ENCODE measurements around the gene ITGB2. TPM values are rescaled to one million over a fixed set of nuclear protein-coding genes. Genes with fewer than 3 reads are reported as not detected.

Gene ITGB2
- total RNA-seq, 1 donor from 2014 or later: 18.6 TPM

DNA sequence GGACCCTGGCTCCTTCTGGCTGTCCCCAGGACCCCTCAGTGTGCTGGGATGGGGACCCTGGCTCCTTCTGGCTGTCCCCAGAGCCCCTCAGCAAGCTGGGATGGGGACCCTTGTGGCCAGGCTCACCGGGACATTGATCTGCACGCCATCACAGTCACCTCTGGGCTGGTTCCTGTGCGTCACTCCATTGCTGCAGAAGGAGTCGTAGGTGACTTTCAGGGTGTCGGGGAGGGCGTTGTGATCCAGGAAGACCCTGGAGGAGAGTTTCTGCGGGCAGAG lies 27.5 kb downstream of the ITGB2 start:
- Histone ChIP-seq H3K27me3 (ENCODE audit: low read depth) (peaks cover 43% of the 10 kb centered on the region), H3K36me3 (no peaks in the 10 kb centered on the region), H3K4me1 (no peaks in the 10 kb centered on the region), H3K9me3 (replicated peaks) (no peaks in the 10 kb centered on the region), H3K4me3 (no peak overlapping the region), H3K27ac (replicated peaks) (no peak overlapping the region)
- intact Hi-C loops (cut with micrococcal nuclease): no loop called here
- TF ChIP-seq, protein P1, sequence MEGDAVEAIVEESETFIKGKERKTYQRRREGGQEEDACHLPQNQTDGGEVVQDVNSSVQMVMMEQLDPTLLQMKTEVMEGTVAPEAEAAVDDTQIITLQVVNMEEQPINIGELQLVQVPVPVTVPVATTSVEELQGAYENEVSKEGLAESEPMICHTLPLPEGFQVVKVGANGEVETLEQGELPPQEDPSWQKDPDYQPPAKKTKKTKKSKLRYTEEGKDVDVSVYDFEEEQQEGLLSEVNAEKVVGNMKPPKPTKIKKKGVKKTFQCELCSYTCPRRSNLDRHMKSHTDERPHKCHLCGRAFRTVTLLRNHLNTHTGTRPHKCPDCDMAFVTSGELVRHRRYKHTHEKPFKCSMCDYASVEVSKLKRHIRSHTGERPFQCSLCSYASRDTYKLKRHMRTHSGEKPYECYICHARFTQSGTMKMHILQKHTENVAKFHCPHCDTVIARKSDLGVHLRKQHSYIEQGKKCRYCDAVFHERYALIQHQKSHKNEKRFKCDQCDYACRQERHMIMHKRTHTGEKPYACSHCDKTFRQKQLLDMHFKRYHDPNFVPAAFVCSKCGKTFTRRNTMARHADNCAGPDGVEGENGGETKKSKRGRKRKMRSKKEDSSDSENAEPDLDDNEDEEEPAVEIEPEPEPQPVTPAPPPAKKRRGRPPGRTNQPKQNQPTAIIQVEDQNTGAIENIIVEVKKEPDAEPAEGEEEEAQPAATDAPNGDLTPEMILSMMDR (IDR thresholded peaks at IDR 0.05; ENCODE audit: borderline replicate concordance): no peak
- DNase-seq: no peak

DNA sequence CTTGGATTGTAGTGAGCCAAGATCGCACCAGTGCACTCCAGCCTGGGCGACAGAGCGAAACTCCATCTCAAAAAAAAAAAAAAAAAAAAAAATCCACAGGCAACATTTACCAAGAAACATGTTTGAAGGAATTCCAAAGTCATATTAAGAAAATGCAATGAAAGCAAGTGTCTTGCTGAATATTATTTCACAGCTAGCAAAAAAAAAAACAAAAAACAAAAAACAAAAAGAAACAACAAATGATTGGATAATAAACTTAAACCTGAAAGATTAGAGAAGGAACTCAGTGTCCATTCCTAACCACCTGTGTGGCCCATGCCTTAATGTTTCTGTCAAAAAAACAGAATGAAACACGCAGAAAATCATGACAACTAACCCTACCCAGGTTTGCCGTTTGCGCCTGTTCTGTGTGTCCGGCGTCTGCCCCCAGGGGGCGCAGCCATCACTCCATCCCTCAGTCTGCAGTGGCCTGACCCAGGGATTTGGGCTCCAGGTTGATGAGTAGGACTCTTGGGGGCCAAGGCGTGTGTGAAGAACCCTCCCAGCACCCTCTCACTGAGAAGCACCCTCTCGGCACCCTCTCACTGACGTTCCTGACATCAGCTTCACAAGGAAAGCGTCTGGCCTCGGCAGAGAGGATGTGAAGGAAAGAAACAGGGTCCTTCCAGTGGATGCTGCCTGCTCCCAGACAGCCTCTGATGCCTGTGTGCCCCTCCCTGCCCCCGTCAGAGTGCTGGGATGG lies 28.0 kb downstream of the ITGB2 start:
- no peaks in the 10 kb centered on the region for H3K4me1 ChIP-seq
- no peaks in the 10 kb centered on the region for H3K9me3 ChIP-seq (replicated peaks)
- intact Hi-C loops (cut with micrococcal nuclease): no loop called here
- TF ChIP-seq, protein P1 (IDR thresholded peaks at IDR 0.05; ENCODE audit: borderline replicate concordance): peak; percentile 90
- peak; percentile 69 for DNase-seq
- H3K36me3 ChIP-seq: no peaks in the 10 kb centered on the region
- H3K4me3 ChIP-seq: no peak overlapping the region
- H3K27me3 ChIP-seq (ENCODE audit: low read depth): peaks cover 38% of the 10 kb centered on the region
- no peak overlapping the region for H3K27ac ChIP-seq (replicated peaks)

DNA sequence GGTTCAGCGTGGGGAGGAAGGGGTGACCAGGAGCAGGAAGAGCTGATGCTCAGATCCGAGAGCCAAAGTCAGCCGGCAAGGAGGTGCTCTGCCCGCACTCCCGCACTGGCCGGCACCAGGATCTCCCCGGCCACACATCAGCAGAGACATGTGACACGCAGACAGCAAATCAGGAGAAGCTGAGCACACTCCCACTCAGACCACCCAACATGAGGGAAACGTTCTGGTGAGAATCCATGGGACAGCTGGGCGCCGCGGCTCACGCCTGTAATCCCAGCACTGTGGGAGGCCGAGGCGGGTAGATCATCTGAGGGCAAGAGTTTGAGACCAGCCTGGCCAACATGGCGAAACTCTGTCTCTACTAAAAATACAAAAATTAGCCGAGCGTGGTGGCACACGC lies 28.6 kb downstream of the ITGB2 start:
- intact Hi-C loops (cut with micrococcal nuclease): no loop called here
- TF ChIP-seq, protein P1 (IDR thresholded peaks at IDR 0.05; ENCODE audit: borderline replicate concordance): no peak
- Histone ChIP-seq H3K27me3 (ENCODE audit: low read depth) (peaks cover 32% of the 10 kb centered on the region), H3K4me1 (no peaks in the 10 kb centered on the region), H3K9me3 (replicated peaks) (no peaks in the 10 kb centered on the region), H3K36me3 (no peaks in the 10 kb centered on the region), H3K4me3 (no peak overlapping the region), H3K27ac (replicated peaks) (no peak overlapping the region)
- no peak for DNase-seq

DNA sequence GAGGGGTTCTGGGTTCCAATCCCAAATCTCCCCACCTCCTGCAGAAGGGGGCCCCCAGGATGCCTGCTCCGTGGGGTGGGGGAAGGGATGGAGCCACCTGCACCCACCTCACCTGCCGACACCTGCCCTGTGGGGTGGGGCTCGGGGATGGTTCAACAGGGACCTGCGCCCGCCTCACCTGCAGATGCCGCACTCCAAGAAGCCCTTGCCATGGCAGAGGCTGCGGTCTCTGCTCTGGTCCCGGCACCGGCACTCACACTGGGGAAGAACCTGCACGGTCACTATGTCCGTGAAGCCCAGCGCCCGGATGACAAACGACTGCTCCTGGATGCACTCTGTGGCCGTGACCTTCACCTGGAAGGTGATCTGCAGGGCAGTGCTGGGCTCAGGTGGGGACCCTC lies 29.1 kb downstream of the ITGB2 start:
- intact Hi-C loops (cut with micrococcal nuclease): no loop called here
- no peak overlapping the region for H3K4me3 ChIP-seq
- no peaks in the 10 kb centered on the region for H3K36me3 ChIP-seq
- no peaks in the 10 kb centered on the region for H3K4me1 ChIP-seq
- DNase-seq: peak; percentile 13
- no peak overlapping the region for H3K27ac ChIP-seq (replicated peaks)
- peaks cover 27% of the 10 kb centered on the region for H3K27me3 ChIP-seq (ENCODE audit: low read depth)
- TF ChIP-seq, protein P1 (IDR thresholded peaks at IDR 0.05; ENCODE audit: borderline replicate concordance): no peak
- no peaks in the 10 kb centered on the region for H3K9me3 ChIP-seq (replicated peaks)

DNA sequence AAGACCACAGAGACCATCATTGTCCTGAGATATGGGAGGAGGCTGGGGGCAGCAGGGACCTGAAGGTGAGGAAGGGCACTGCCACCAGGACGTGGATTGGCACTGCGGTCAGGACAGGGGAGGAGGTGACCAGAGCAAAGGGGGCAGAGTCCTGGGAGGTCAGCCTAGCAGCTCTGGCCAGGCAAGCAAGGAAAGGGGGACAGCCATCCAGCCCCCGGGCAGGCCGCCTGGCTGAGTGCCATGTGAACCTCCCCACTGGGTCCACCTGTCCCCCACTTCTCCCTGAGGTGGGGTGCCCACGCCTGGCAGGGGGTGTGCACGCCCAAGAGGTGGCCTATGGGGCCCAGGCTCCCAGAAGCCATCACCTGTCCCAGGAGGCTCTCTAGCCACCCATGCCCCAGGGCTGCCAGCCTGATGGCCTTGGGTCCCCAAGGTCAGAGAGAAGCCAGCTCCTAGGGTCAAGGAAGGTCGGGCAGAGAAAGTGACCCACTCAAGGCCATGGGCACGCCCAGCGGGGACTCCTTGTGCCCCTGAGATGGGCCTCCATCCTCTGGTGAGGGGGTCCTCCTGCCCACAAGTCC lies 29.6 kb downstream of the ITGB2 start:
- intact Hi-C loops (cut with micrococcal nuclease): no loop called here
- no peak for DNase-seq
- Histone ChIP-seq H3K27ac (replicated peaks) (no peak overlapping the region), H3K36me3 (no peaks in the 10 kb centered on the region), H3K27me3 (ENCODE audit: low read depth) (peaks cover 26% of the 10 kb centered on the region), H3K9me3 (replicated peaks) (no peaks in the 10 kb centered on the region), H3K4me1 (no peaks in the 10 kb centered on the region), H3K4me3 (no peak overlapping the region)
- TF ChIP-seq, protein P1 (IDR thresholded peaks at IDR 0.05; ENCODE audit: borderline replicate concordance): no peak

Measured in left ventricle myocardium inferior (tissue), 1 donor.